Activated CD4-positive, alpha-beta memory T cell treated with anti-CD3 and anti-CD28 coated beads, Interleukin-2, amount 10 ng/mL, durations not matched to agents 7 days and 5 days (primary cell): ENCODE measurements around the gene MAPK8. TPM values are rescaled to one million over a fixed set of nuclear protein-coding genes. Genes with fewer than 3 reads are reported as not detected.
A peak's percentile ranks its signal among the peaks of the same experiment; 100 is the strongest.

Experiments
- CTCF ChIA-PET: fragments of 350-600 bp; sonication (Branson Sonifier 250); formaldehyde crosslinking; loops from one replicate; lab custom pipeline; 2021; ENCODE audit warnings: antibody characterized with exemption, inconsistent platforms; lab: Charles Lee
- POLR2A ChIA-PET: fragments of 350-600 bp; sonication (Branson Sonifier 250); formaldehyde crosslinking; loops from one replicate; lab custom pipeline; 2021; ENCODE audit warnings: antibody characterized with exemption; lab: Charles Lee
- DNase-seq: peaks from one replicate; pipeline ENCODE4 v3.0.0-alpha.2; 2020
- H3K27ac Mint-ChIP-seq: one replicate; pipeline ENCODE4 v1.8.0; 2021; ENCODE audit warnings: mild to moderate bottlenecking, mixed read lengths
- H3K27me3 Mint-ChIP-seq: one replicate; pipeline ENCODE4 v1.8.0; 2021; ENCODE audit warnings: mixed read lengths
- H3K36me3 Mint-ChIP-seq: one replicate; pipeline ENCODE4 v1.8.0; 2021; ENCODE audit warnings: low read depth, mixed read lengths
- H3K4me1 Mint-ChIP-seq: one replicate; pipeline ENCODE4 v1.8.0; 2021; ENCODE audit warnings: mixed read lengths
- H3K4me3 Mint-ChIP-seq: one replicate; pipeline ENCODE4 v1.8.0; 2021; ENCODE audit warnings: mild to moderate bottlenecking, mixed read lengths
- H3K9me3 Mint-ChIP-seq: one replicate; pipeline ENCODE4 v1.8.0; 2021; ENCODE audit warnings: mixed read lengths
- total RNA-seq, 2 experiments: library from RNA; stranded (reverse); gene quantifications; one replicate each; pipeline ENCODE4 v1.2.3, GENCODE V29; 2021

The MAPK8 gene
- total RNA-seq, 2 experiments from 2014 or later = 46.2 to 48.2 TPM

GRCh38 chr10:48299692-48300091 lies 6.8 kb upstream of the MAPK8 start:
- peaks cover 6% of the 10 kb centered on the region for H3K27me3 Mint-ChIP-seq
- CTCF ChIA-PET = no interaction called here
- no peaks in the 10 kb centered on the region for H3K9me3 Mint-ChIP-seq
- H3K27ac Mint-ChIP-seq = no peak overlapping the region
- no peak overlapping the region for H3K4me3 Mint-ChIP-seq
- H3K4me1 Mint-ChIP-seq = peaks cover 3% of the 10 kb centered on the region
- DNase-seq = no peak
- POLR2A ChIA-PET = no interaction called here
- no peaks in the 10 kb centered on the region for H3K36me3 Mint-ChIP-seq

- CTCF ChIA-PET = interaction anchor here (1.1 to 1.2 kb wide), 2 partner anchors 11 to 62 kb away, joined by 3 read pairs; no protein-coding TSS in a partner anchor
- no peak for DNase-seq
- H3K27ac Mint-ChIP-seq = no peak overlapping the region
- no peaks in the 10 kb centered on the region for H3K36me3 Mint-ChIP-seq
- H3K4me1 Mint-ChIP-seq = peaks cover 3% of the 10 kb centered on the region
- POLR2A ChIA-PET = no interaction called here
- no peak overlapping the region for H3K4me3 Mint-ChIP-seq
- peaks cover 7% of the 10 kb centered on the region for H3K27me3 Mint-ChIP-seq
- H3K9me3 Mint-ChIP-seq = no peaks in the 10 kb centered on the region
These were observed 5.9 kb upstream of the MAPK8 start for GRCh38 chr10:48300556-48300955.

GRCh38 chr10:48302515-48303476 lies 3.7 kb upstream of the MAPK8 start:
- ChIA-PET POLR2A (interaction anchor here (1.1 kb wide), 1 partner anchor 885 kb away, joined by 3 read pairs; no protein-coding TSS in a partner anchor), CTCF (no interaction called here)
- H3K27ac Mint-ChIP-seq = no peak overlapping the region
- H3K36me3 Mint-ChIP-seq = peaks cover 3% of the 10 kb centered on the region
- no peaks in the 10 kb centered on the region for H3K9me3 Mint-ChIP-seq
- no peak for DNase-seq
- H3K27me3 Mint-ChIP-seq = peaks cover 7% of the 10 kb centered on the region
- H3K4me3 Mint-ChIP-seq = no peak overlapping the region
- H3K4me1 Mint-ChIP-seq = peaks cover 13% of the 10 kb centered on the region

- ChIA-PET POLR2A (interaction anchor here (0.5 kb wide), 1 partner anchor 1233 kb away, joined by 3 read pairs; the partner anchor contains the start of gene ERCC6), CTCF (no interaction called here)
- Mint-ChIP-seq H3K27ac (no peak overlapping the region), H3K9me3 (no peaks in the 10 kb centered on the region), H3K4me3 (peak overlapping the region; percentile 49), H3K36me3 (peaks cover 3% of the 10 kb centered on the region), H3K4me1 (peaks cover 35% of the 10 kb centered on the region), H3K27me3 (peaks cover 5% of the 10 kb centered on the region)
- no peak for DNase-seq
These were observed 592 bp upstream of the MAPK8 start for GRCh38 chr10:48305905-48306264.

GRCh38 chr10:48306870-48307710 lies 613 bp downstream of the MAPK8 start:
- Mint-ChIP-seq H3K36me3 (peaks cover 3% of the 10 kb centered on the region), H3K4me1 (peaks cover 42% of the 10 kb centered on the region), H3K27me3 (peaks cover 1% of the 10 kb centered on the region), H3K9me3 (no peaks in the 10 kb centered on the region), H3K4me3 (peak overlapping the region; percentile 86), H3K27ac (peak overlapping the region; percentile 58)
- ChIA-PET CTCF (interaction anchor here (1.0 kb wide), 1 partner anchor 350 kb away, joined by 3 read pairs; no protein-coding TSS in a partner anchor), POLR2A (interaction anchor here (0.8 kb wide), 1 partner anchor 37 kb away, joined by 3 read pairs; no protein-coding TSS in a partner anchor)
- DNase-seq = peak; percentile 67

GRCh38 chr10:48307711-48308018 lies 1.2 kb downstream of the MAPK8 start:
- Mint-ChIP-seq H3K27me3 (peaks cover 1% of the 10 kb centered on the region), H3K4me3 (peak overlapping the region; percentile 86), H3K36me3 (peaks cover 3% of the 10 kb centered on the region), H3K9me3 (no peaks in the 10 kb centered on the region), H3K27ac (peak overlapping the region; percentile 58), H3K4me1 (peaks cover 47% of the 10 kb centered on the region)
- ChIA-PET CTCF (interaction anchor here (1.0 kb wide), 1 partner anchor 349 kb away, joined by 3 read pairs; no protein-coding TSS in a partner anchor), POLR2A (interaction anchor here (0.8 kb wide), 1 partner anchor 36 kb away, joined by 3 read pairs; no protein-coding TSS in a partner anchor)
- DNase-seq = no peak

- DNase-seq = no peak
- ChIA-PET CTCF (interaction anchor here (0.7 to 1.2 kb wide), 5 partner anchors 12 to 347 kb away, joined by 3 to 4 read pairs (median 3); no protein-coding TSS in a partner anchor), POLR2A (interaction anchor here (0.9 to 1.0 kb wide), 2 partner anchors 20 to 1633 kb away, joined by 3 read pairs; no protein-coding TSS in a partner anchor)
- Mint-ChIP-seq H3K27me3 (peaks cover 1% of the 10 kb centered on the region), H3K27ac (no peak overlapping the region), H3K9me3 (no peaks in the 10 kb centered on the region), H3K4me3 (no peak overlapping the region), H3K36me3 (peaks cover 3% of the 10 kb centered on the region), H3K4me1 (peaks cover 52% of the 10 kb centered on the region)
These were observed 3.3 kb downstream of the MAPK8 start for GRCh38 chr10:48309711-48310226.

GRCh38 chr10:48314107-48314506 lies 7.6 kb downstream of the MAPK8 start:
- CTCF ChIA-PET = no interaction called here
- H3K27ac Mint-ChIP-seq = no peak overlapping the region
- no peaks in the 10 kb centered on the region for H3K9me3 Mint-ChIP-seq
- POLR2A ChIA-PET = no interaction called here
- DNase-seq = no peak
- H3K27me3 Mint-ChIP-seq = no peaks in the 10 kb centered on the region
- H3K36me3 Mint-ChIP-seq = peaks cover 4% of the 10 kb centered on the region
- H3K4me3 Mint-ChIP-seq = no peak overlapping the region
- H3K4me1 Mint-ChIP-seq = peaks cover 39% of the 10 kb centered on the region

- Mint-ChIP-seq H3K27ac (no peak overlapping the region), H3K36me3 (peaks cover 4% of the 10 kb centered on the region), H3K4me3 (no peak overlapping the region), H3K27me3 (no peaks in the 10 kb centered on the region), H3K9me3 (no peaks in the 10 kb centered on the region), H3K4me1 (peaks cover 22% of the 10 kb centered on the region)
- no peak for DNase-seq
- ChIA-PET POLR2A (no interaction called here), CTCF (no interaction called here)
These were observed 9.8 kb downstream of the MAPK8 start for GRCh38 chr10:48316236-48316635.

- no peak for DNase-seq
- Mint-ChIP-seq H3K4me3 (no peak overlapping the region), H3K36me3 (peaks cover 4% of the 10 kb centered on the region), H3K9me3 (no peaks in the 10 kb centered on the region), H3K27ac (no peak overlapping the region), H3K27me3 (no peaks in the 10 kb centered on the region), H3K4me1 (peaks cover 9% of the 10 kb centered on the region)
- POLR2A ChIA-PET = no interaction called here
- CTCF ChIA-PET = no interaction called here
These were observed 11.0 kb downstream of the MAPK8 start for GRCh38 chr10:48317321-48317990.

- ChIA-PET POLR2A (no interaction called here), CTCF (interaction anchor here (0.7 kb wide), 1 partner anchor 334 kb away, joined by 3 read pairs; no protein-coding TSS in a partner anchor)
- Mint-ChIP-seq H3K27me3 (no peaks in the 10 kb centered on the region), H3K9me3 (no peaks in the 10 kb centered on the region), H3K27ac (no peak overlapping the region), H3K4me3 (no peak overlapping the region), H3K4me1 (peaks cover 4% of the 10 kb centered on the region), H3K36me3 (peaks cover 13% of the 10 kb centered on the region)
- DNase-seq = no peak
These were observed 15.5 kb downstream of the MAPK8 start for GRCh38 chr10:48322017-48322416.

- POLR2A ChIA-PET = no interaction called here
- peaks cover 22% of the 10 kb centered on the region for H3K36me3 Mint-ChIP-seq
- CTCF ChIA-PET = no interaction called here
- no peaks in the 10 kb centered on the region for H3K27me3 Mint-ChIP-seq
- no peak overlapping the region for H3K27ac Mint-ChIP-seq
- no peak overlapping the region for H3K4me3 Mint-ChIP-seq
- DNase-seq = no peak
- peaks cover 5% of the 10 kb centered on the region for H3K4me1 Mint-ChIP-seq
- H3K9me3 Mint-ChIP-seq = no peaks in the 10 kb centered on the region
These were observed 18.1 kb downstream of the MAPK8 start for GRCh38 chr10:48324580-48324979.
